H9 (cell line): ENCODE measurements around the gene TTC28. TPM values are rescaled to one million over a fixed set of nuclear protein-coding genes. Genes with fewer than 3 reads are reported as not detected.

ENCODE experiments used
- DNase-seq: peaks from one replicate; pipeline ENCODE4 v3.0.0-alpha.2; 2017
- H2AFZ ChIP-seq: one replicate; pipeline ENCODE4 v1.6.1; 2013; ENCODE audit warnings: mild to moderate bottlenecking, low read length, control low read depth, moderate library complexity
- H2AK5ac ChIP-seq: 2 replicates; pipeline ENCODE4 v1.6.1; 2013; ENCODE audit warnings: low read length, control low read depth, mixed read lengths; ENCODE audit not compliant: insufficient read length
- H2BK120ac ChIP-seq: one replicate; pipeline ENCODE4 v1.6.1; 2013; ENCODE audit warnings: low read depth, mild to moderate bottlenecking, low read length, control low read depth, inconsistent platforms; ENCODE audit not compliant: poor library complexity, severe bottlenecking
- H2BK12ac ChIP-seq: 2 replicates; pipeline ENCODE4 v1.6.1; 2013; ENCODE audit warnings: low read length, control low read depth, mixed read lengths, low read depth; ENCODE audit not compliant: insufficient read length
- H2BK15ac ChIP-seq: 2 replicates; pipeline ENCODE4 v1.6.1; 2013; ENCODE audit warnings: low read depth, low read length, control low read depth
- H2BK20ac ChIP-seq: one replicate; pipeline ENCODE4 v1.6.1; 2013; ENCODE audit warnings: low read depth, mild to moderate bottlenecking, low read length, control low read depth, inconsistent platforms; ENCODE audit not compliant: poor library complexity, severe bottlenecking
- H2BK5ac ChIP-seq: 2 replicates; pipeline ENCODE4 v1.6.1; 2013; ENCODE audit warnings: low read length, control low read depth, mixed read lengths; ENCODE audit not compliant: insufficient read length
- H3K14ac ChIP-seq: 2 replicates; pipeline ENCODE4 v1.6.1; 2013; ENCODE audit warnings: low read length, control low read depth; ENCODE audit not compliant: insufficient read depth
- H3K18ac ChIP-seq: 2 replicates; pipeline ENCODE4 v1.6.1; 2013; ENCODE audit warnings: low read depth, mild to moderate bottlenecking, mixed read lengths, low read length, control low read depth; ENCODE audit not compliant: insufficient read length
- H3K23ac ChIP-seq: 2 replicates; pipeline ENCODE4 v1.6.1; 2013; ENCODE audit warnings: low read length, control low read depth, mixed read lengths, low read depth; ENCODE audit not compliant: insufficient read length
- H3K23me2 ChIP-seq: 2 replicates; pipeline ENCODE4 v1.6.1; 2013; ENCODE audit warnings: low read depth, mild to moderate bottlenecking, mixed read lengths, low read length, control low read depth; ENCODE audit not compliant: insufficient read length, poor library complexity, severe bottlenecking
- H3K27ac ChIP-seq: 2 replicates; pipeline ENCODE4 v1.5.1; 2013; ENCODE audit warnings: low read length, control low read depth, mixed read lengths, low read depth; ENCODE audit not compliant: insufficient read length
- H3K27me3 ChIP-seq: 2 replicates; pipeline ENCODE4 v1.6.1; 2013; ENCODE audit warnings: low read length, control low read depth, inconsistent platforms; ENCODE audit not compliant: insufficient read depth
- H3K4ac ChIP-seq: 2 replicates; pipeline ENCODE4 v1.6.1; 2013; ENCODE audit warnings: low read depth, mild to moderate bottlenecking, control low read depth, inconsistent platforms, low read length, moderate library complexity
- H3K4me1 ChIP-seq: 2 replicates; pipeline ENCODE4 v1.6.1; 2013; ENCODE audit warnings: low read length, control low read depth, inconsistent platforms; ENCODE audit not compliant: insufficient read depth
- H3K4me2 ChIP-seq: 2 replicates; pipeline ENCODE4 v1.6.1; 2013; ENCODE audit warnings: low read length, control low read depth, mixed read lengths; ENCODE audit not compliant: insufficient read length, insufficient read depth
- H3K56ac ChIP-seq: 2 replicates; pipeline ENCODE4 v1.6.1; 2013; ENCODE audit warnings: low read depth, mild to moderate bottlenecking, mixed read lengths, low read length, control low read depth; ENCODE audit not compliant: insufficient read length
- H3K79me1 ChIP-seq: 2 replicates; pipeline ENCODE4 v1.6.1; 2013; ENCODE audit warnings: low read depth, mild to moderate bottlenecking, moderate library complexity, low read length, control low read depth, inconsistent platforms; ENCODE audit not compliant: insufficient read depth, poor library complexity, severe bottlenecking
- H3K79me2 ChIP-seq: 2 replicates; pipeline ENCODE4 v1.6.1; 2013; ENCODE audit warnings: low read length, control low read depth, inconsistent platforms; ENCODE audit not compliant: insufficient read depth
- H3K9ac ChIP-seq: 2 replicates; pipeline ENCODE4 v1.6.1; 2013; ENCODE audit warnings: low read length, control low read depth, mixed read lengths; ENCODE audit not compliant: insufficient read length; ENCODE audit errors: extremely low read depth
- H3K9me3 ChIP-seq: one replicate; pipeline ENCODE4 v1.6.1; 2013; ENCODE audit warnings: low read depth, low read length, inconsistent platforms; ENCODE audit not compliant: control insufficient read depth
- H3T11ph ChIP-seq: one replicate; pipeline ENCODE4 v1.6.1; 2013; ENCODE audit warnings: mild to moderate bottlenecking, low read length, control low read depth, inconsistent platforms
- H4K20me1 ChIP-seq: one replicate; pipeline ENCODE4 v1.6.1; 2013; ENCODE audit not compliant: control insufficient read depth, insufficient read length, insufficient read depth
- H4K5ac ChIP-seq: 2 replicates; pipeline ENCODE4 v1.6.1; 2013; ENCODE audit warnings: low read depth, mild to moderate bottlenecking, mixed read lengths, low read length, control low read depth; ENCODE audit not compliant: insufficient read length
- H4K8ac ChIP-seq: replicated peaks from 2 replicates; pipeline ENCODE4 v1.6.1; 2013; ENCODE audit warnings: low read length, control low read depth, mixed read lengths, low read depth; ENCODE audit not compliant: insufficient read length
- H4K91ac ChIP-seq: 2 replicates; pipeline ENCODE4 v1.6.1; 2013; ENCODE audit warnings: low read depth, mild to moderate bottlenecking, moderate library complexity, mixed read lengths, low read length, control low read depth; ENCODE audit not compliant: insufficient read length
- H3K27ac Mint-ChIP-seq, 3 experiments: 2 replicates in 2 of 3; 3 replicates in 1 of 3; pipeline ENCODE4 v1.8.0; 2020 to 2021; ENCODE audit warnings: mixed read lengths in 3 of 3, mild to moderate bottlenecking in 1 of 3, moderate library complexity in 1 of 3
- H3K27me3 Mint-ChIP-seq: 2 replicates; pipeline ENCODE4 v1.8.0; 2021; ENCODE audit warnings: low read depth, mild to moderate bottlenecking, moderate library complexity, mixed read lengths
- H3K36me3 Mint-ChIP-seq, 3 experiments: 2 replicates in 2 of 3; 3 replicates in 1 of 3; pipeline ENCODE4 v1.8.0; 2020 to 2021; ENCODE audit warnings: low read depth in 3 of 3, mixed read lengths in 3 of 3; ENCODE audit not compliant: insufficient read depth in 1 of 3
- H3K4me1 Mint-ChIP-seq, 2 experiments: 2 replicates each; pipeline ENCODE4 v1.8.0; 2020; ENCODE audit warnings: mixed read lengths in 2 of 2
- H3K4me3 Mint-ChIP-seq, 2 experiments: 2 replicates in 1 of 2; 3 replicates in 1 of 2; pipeline ENCODE4 v1.8.0; 2020 to 2021; ENCODE audit warnings: mild to moderate bottlenecking in 2 of 2, mixed read lengths in 2 of 2, moderate library complexity in 1 of 2
- H3K9me3 Mint-ChIP-seq, 2 experiments: 2 replicates in 1 of 2; 3 replicates in 1 of 2; pipeline ENCODE4 v1.8.0; 2020; ENCODE audit warnings: mild to moderate bottlenecking in 2 of 2, mixed read lengths in 2 of 2, moderate library complexity in 1 of 2
- WGBS: extraction: QIAGEN DNeasy Blood & Tissue Kit; methylation state at CpG from one replicate; pipeline ENCODE4 v1.1.7; 2013; ENCODE audit warnings: missing lambda C conversion rate, low lambda C conversion rate, mixed read lengths; ENCODE audit not compliant: insufficient read length; ENCODE audit errors: extremely low coverage; 5-methylcytosine and 5-hydroxymethylcytosine counted together
- total RNA-seq: library from RNA; stranded (reverse); gene quantifications from 2 replicates; pipeline ENCODE4 v1.2.1, GENCODE V29; 2021
- TF ChIP-seq, protein P1 (sequence below): fragments of 200-600 bp; sonication (generic); conservative IDR thresholded peaks from 3 replicates; pipeline ENCODE4 v1.8.0; 2021; ENCODE audit warnings: antibody characterized with exemption, mild to moderate bottlenecking

The TTC28 gene
- total RNA-seq, 1 experiment from 2014 or later, result 13.6 TPM

DNA sequence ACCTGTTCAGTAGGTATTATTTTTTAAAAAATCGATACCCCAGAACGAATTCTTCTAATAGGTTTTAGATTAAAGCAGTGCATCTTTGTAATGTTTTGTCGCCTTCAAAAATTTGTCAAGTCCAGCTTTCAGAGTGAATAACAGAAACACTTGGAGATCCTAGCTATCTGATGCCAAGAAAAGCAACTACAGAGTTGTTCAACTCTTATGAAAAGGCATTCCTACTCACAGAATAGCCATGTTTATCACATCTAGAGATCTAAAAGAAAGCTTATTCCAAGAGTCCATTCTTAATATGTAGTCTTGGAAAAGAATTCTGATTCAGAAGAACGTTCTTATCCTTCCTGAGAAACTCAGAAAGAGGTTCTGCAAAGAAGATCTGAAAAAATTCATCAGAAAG is 268.5 kb downstream of the TTC28 start:
- no peak overlapping the region for H2BK15ac ChIP-seq
- WGBS, result no CpG with 5 or more reads among the region's 4 CpGs
- peaks cover 8% of the 10 kb centered on the region in 2 experiments for H3K4me1 Mint-ChIP-seq
- H3K27ac Mint-ChIP-seq, result no peak overlapping the region
- H3K9me3 ChIP-seq, result peaks cover 3% of the 10 kb centered on the region
- H3K56ac ChIP-seq, result no peak overlapping the region
- DNase-seq, result no peak
- no peak overlapping the region for H3K4ac ChIP-seq
- no peaks in the 10 kb centered on the region for H3K27me3 Mint-ChIP-seq
- H2BK12ac ChIP-seq, result no peak overlapping the region
- H3K23me2 ChIP-seq, result no peaks in the 10 kb centered on the region
- no peak overlapping the region for H3K18ac ChIP-seq
- H2BK20ac ChIP-seq, result no peak overlapping the region
- TF ChIP-seq, protein P1, sequence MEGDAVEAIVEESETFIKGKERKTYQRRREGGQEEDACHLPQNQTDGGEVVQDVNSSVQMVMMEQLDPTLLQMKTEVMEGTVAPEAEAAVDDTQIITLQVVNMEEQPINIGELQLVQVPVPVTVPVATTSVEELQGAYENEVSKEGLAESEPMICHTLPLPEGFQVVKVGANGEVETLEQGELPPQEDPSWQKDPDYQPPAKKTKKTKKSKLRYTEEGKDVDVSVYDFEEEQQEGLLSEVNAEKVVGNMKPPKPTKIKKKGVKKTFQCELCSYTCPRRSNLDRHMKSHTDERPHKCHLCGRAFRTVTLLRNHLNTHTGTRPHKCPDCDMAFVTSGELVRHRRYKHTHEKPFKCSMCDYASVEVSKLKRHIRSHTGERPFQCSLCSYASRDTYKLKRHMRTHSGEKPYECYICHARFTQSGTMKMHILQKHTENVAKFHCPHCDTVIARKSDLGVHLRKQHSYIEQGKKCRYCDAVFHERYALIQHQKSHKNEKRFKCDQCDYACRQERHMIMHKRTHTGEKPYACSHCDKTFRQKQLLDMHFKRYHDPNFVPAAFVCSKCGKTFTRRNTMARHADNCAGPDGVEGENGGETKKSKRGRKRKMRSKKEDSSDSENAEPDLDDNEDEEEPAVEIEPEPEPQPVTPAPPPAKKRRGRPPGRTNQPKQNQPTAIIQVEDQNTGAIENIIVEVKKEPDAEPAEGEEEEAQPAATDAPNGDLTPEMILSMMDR, result no peak
- no peak overlapping the region for H3K23ac ChIP-seq
- no peak overlapping the region for H4K8ac ChIP-seq
- no peak overlapping the region for H3K4me2 ChIP-seq
- no peaks in the 10 kb centered on the region for H3K4me1 ChIP-seq
- H3K27ac ChIP-seq, result no peak overlapping the region
- H2BK120ac ChIP-seq, result no peak overlapping the region
- no peaks in the 10 kb centered on the region for H3K27me3 ChIP-seq
- H3K4me3 Mint-ChIP-seq, result no peak overlapping the region
- no peak overlapping the region for H3T11ph ChIP-seq
- no peaks in the 10 kb centered on the region for H3K79me2 ChIP-seq
- H3K14ac ChIP-seq, result no peak overlapping the region
- no peak overlapping the region for H2BK5ac ChIP-seq
- H4K91ac ChIP-seq, result no peak overlapping the region
- H3K9me3 Mint-ChIP-seq, result peaks cover 0 to 2% of the 10 kb centered on the region in 2 experiments; a peak in 2 of 5 replicates
- H3K9ac ChIP-seq, result no peak overlapping the region
- no peak overlapping the region for H2AFZ ChIP-seq
- H2AK5ac ChIP-seq, result no peak overlapping the region
- no peaks in the 10 kb centered on the region for H3K79me1 ChIP-seq
- no peaks in the 10 kb centered on the region for H4K20me1 ChIP-seq
- H4K5ac ChIP-seq, result no peak overlapping the region
- H3K36me3 Mint-ChIP-seq, result peaks cover 0 to 3% (median under 1%) of the 10 kb centered on the region in 3 experiments; a peak in 3 of 7 replicates
